K562 (cell line): ENCODE results near the gene FBXL12. TPM values are rescaled to one million over a fixed set of nuclear protein-coding genes. Genes with fewer than 3 reads are reported as not detected.

Source experiments
- ATAC-seq: fragments of 200-7000 bp; cut with Tn5 transposase; 3 replicates; pipeline ENCODE4 v1.9.1; 2020; ENCODE audit warnings: moderate library complexity
- BruUV-seq: library from RNA; stranded (reverse); fragments of 400-500 nt; replicated peaks from 2 replicates; lab custom pipeline; 2021; lab: Mats Ljungman, UMichigan
- CTCF ChIA-PET: fragments of 300-600 bp; formaldehyde crosslinking; extraction: SDS; loops from one replicate; lab custom pipeline; 2021; ENCODE audit warnings: low intra/inter-chr PET ratio; lab: Yijun Ruan, JAX
- POLR2A ChIA-PET: fragments of 300-600, 350-650 bp; sonication (Branson Sonifier 250); formaldehyde crosslinking; extraction: SDS; loops from one replicate; lab custom pipeline; 2021; ENCODE audit warnings: antibody characterized with exemption, inconsistent platforms; lab: Yijun Ruan, JAX
- DNase-seq, 4 experiments: peaks; one replicate each; pipeline versions ENCODE4 v3.0.0 to v3.0.0-alpha.2; 2011 to 2018; ENCODE audit warnings: low spot score in 3 of 4, mixed read lengths in 3 of 4; ENCODE audit errors: extremely low read depth in 1 of 4
- FAIRE-seq: peaks from 2 replicates; lab custom pipeline; 2011; peaks lifted over from hg19 to GRCh38; lab: Jason Lieb, UNC
- H2AFZ ChIP-seq: 2 replicates; pipeline ENCODE4 v1.6.0; 2011; ENCODE audit warnings: low read depth, low read length, control low read depth, inconsistent platforms
- H3K27ac ChIP-seq: fragments of 200-600 bp; 3 replicates; pipeline ENCODE4 v1.8.0; 2011; ENCODE audit warnings: low read depth, mild to moderate bottlenecking, control low read depth, inconsistent platforms, low read length, moderate library complexity, mixed read lengths; ENCODE audit errors: extremely low read depth
- H3K27me3 ChIP-seq, 2 experiments: fragments of 300-600 bp in 1 of 2; 2 replicates in 1 of 2; 3 replicates in 1 of 2; pipeline versions ENCODE4 v1.6.0 to v1.8.0; 2011; ENCODE audit warnings: inconsistent platforms in 2 of 2, low read length in 2 of 2, mild to moderate bottlenecking in 1 of 2, mixed read lengths in 1 of 2, moderate library complexity in 1 of 2; ENCODE audit not compliant: control insufficient read depth in 2 of 2, insufficient read depth in 2 of 2
- H3K36me3 ChIP-seq: fragments of 300-600 bp; 3 replicates; pipeline ENCODE4 v1.8.0; 2011; ENCODE audit warnings: mild to moderate bottlenecking, low read length, inconsistent platforms; ENCODE audit not compliant: control insufficient read depth, insufficient read depth
- H3K4me1 ChIP-seq, 2 experiments: fragments of 200-600 bp in 1 of 2; replicated peaks in 1 of 2; 2 replicates in 1 of 2; 3 replicates in 1 of 2; pipeline versions ENCODE4 v1.5.1 to v1.8.0; 2011; ENCODE audit warnings: inconsistent platforms in 2 of 2, low read length in 2 of 2, mild to moderate bottlenecking in 1 of 2, mixed read lengths in 1 of 2, moderate library complexity in 1 of 2; ENCODE audit not compliant: control insufficient read depth in 2 of 2, insufficient read depth in 2 of 2
- H3K4me2 ChIP-seq: 2 replicates; pipeline ENCODE4 v1.6.1; 2011; ENCODE audit warnings: low read length, control low read depth, inconsistent platforms, mixed read lengths; ENCODE audit not compliant: insufficient read depth
- H3K4me3 ChIP-seq: fragments of 200-600 bp; sonication (generic), shearing (Covaris generic); 2 replicates; pipeline ENCODE4 v1.5.1; 2016; ENCODE audit warnings: control low read depth, inconsistent platforms
- H3K79me2 ChIP-seq: fragments of 200-600 bp; 3 replicates; pipeline ENCODE4 v1.8.0; 2011; ENCODE audit warnings: low read length, inconsistent platforms; ENCODE audit not compliant: control insufficient read depth, insufficient read depth
- H3K9ac ChIP-seq, 2 experiments: 2 replicates each; pipeline versions ENCODE4 v1.6.0 to v1.6.1; 2011; ENCODE audit warnings: low read depth in 2 of 2, low read length in 2 of 2, control low read depth in 1 of 2, inconsistent platforms in 1 of 2, mild to moderate bottlenecking in 1 of 2, mixed read lengths in 1 of 2; ENCODE audit not compliant: insufficient read depth in 1 of 2
- H3K9me1 ChIP-seq: one replicate; pipeline ENCODE4 v1.6.0; 2011; ENCODE audit warnings: inconsistent platforms, mild to moderate bottlenecking, low read length, moderate library complexity; ENCODE audit not compliant: control insufficient read depth, insufficient read depth
- H3K9me3 ChIP-seq: replicated peaks from 2 replicates; pipeline ENCODE4 v1.5.1; 2011; ENCODE audit warnings: low read depth, low read length, inconsistent platforms; ENCODE audit not compliant: control insufficient read depth, insufficient read depth
- H4K20me1 ChIP-seq: replicated peaks from 2 replicates; pipeline ENCODE4 v1.6.1; 2011; ENCODE audit warnings: low read length, inconsistent platforms, mixed read lengths; ENCODE audit not compliant: control insufficient read depth, insufficient read depth
- BHLHE40 ChIP-seq: IDR thresholded peaks from 2 replicates; pipeline ENCODE4 v1.6.1; 2011; ENCODE audit warnings: low read length, improper control_type of control experiment
- CEBPB ChIP-seq: fragments of 450-650 bp; IDR thresholded peaks from 2 replicates; pipeline ENCODE4 v1.6.1; 2016; ENCODE audit warnings: missing genetic modification characterization, missing compliant biosample characterization
- CEBPG ChIP-seq, 3 experiments: fragments of 200-800 bp in 1 of 3; sonication (Bioruptor generic) in 1 of 3; sonication (generic) in 1 of 3; formaldehyde crosslinking in 1 of 3; IDR thresholded peaks in 2 of 3; conservative IDR thresholded peaks in 1 of 3; 2 replicates each; pipeline versions ENCODE4 v1.6.1 to v1.8.0; 2016 to 2022; ENCODE audit warnings: missing compliant biosample characterization in 2 of 3, missing genetic modification characterization in 2 of 3, mild to moderate bottlenecking in 1 of 3, missing genetic modification reagents in 1 of 3
- MXI1 ChIP-seq: IDR thresholded peaks from 2 replicates; pipeline ENCODE4 v1.6.1; 2011; ENCODE audit warnings: low read depth, mild to moderate bottlenecking, improper control_type of control experiment, low read length
- NFYB ChIP-seq: IDR thresholded peaks from 2 replicates; pipeline ENCODE4 v1.6.1; 2011; ENCODE audit warnings: mild to moderate bottlenecking, moderate library complexity; ENCODE audit not compliant: insufficient read length; ENCODE audit errors: extremely low read depth
- PHF21A ChIP-seq: fragments of 450-650 bp; IDR thresholded peaks from 2 replicates; pipeline ENCODE4 v1.6.1; 2017; ENCODE audit warnings: low read depth, borderline replicate concordance
- SIRT6 ChIP-seq: IDR thresholded peaks from one replicate; pipeline ENCODE4 v1.6.1; 2012; ENCODE audit warnings: low read depth, mild to moderate bottlenecking, control low read depth, inconsistent platforms, low read length, moderate library complexity
- SRSF7 ChIP-seq: fragments of 200-400 bp; formaldehyde crosslinking; optimal IDR thresholded peaks from 2 replicates; pipeline ENCODE3; 2017; ENCODE audit warnings: mild to moderate bottlenecking, low read depth, low read length
- THRAP3 ChIP-seq: fragments of 450-650 bp; IDR thresholded peaks from 2 replicates; pipeline ENCODE4 v1.6.1; 2016; ENCODE audit warnings: mild to moderate bottlenecking, inconsistent platforms, borderline replicate concordance
- ZNF165 ChIP-seq: fragments of 250-450 bp; sonication (Bioruptor Pico); IDR thresholded peaks from 2 replicates; pipeline ENCODE4 v1.4.0; 2020; ENCODE audit warnings: borderline replicate concordance
- WGBS: fragments of 100-300 bp; shearing (Covaris generic); methylation state at CpG from one replicate; pipeline ENCODE4 v1.1.6; 2016; ENCODE audit warnings: low coverage, mixed read lengths; ENCODE audit not compliant: insufficient coverage; ENCODE audit errors: missing lambda C conversion rate; 5-methylcytosine and 5-hydroxymethylcytosine counted together
- in situ Hi-C: fragments of 300-500 bp; cut with MboI; formaldehyde crosslinking; loops from 4 replicates; pipeline ENCODE4 v1.15.0; 2018; ENCODE audit warnings: inconsistent platforms, mixed read lengths
- intact Hi-C: fragments of 100-400 bp; cut with micrococcal nuclease; formaldehyde crosslinking; loops from 2 replicates; pipeline ENCODE4 v1.14.2; 2022
- polyA plus RNA-seq, 8 experiments: library from polyadenylated mRNA; depleted of rRNA in 4 of 8; stranded (reverse) in 5 of 8; unstranded in 3 of 8; fragments of >200 nt; fragmentation: Nextera tagmentation in 2 of 8; fragmentation: Illumina TruSeq in 1 of 8; extraction: Ambion mirVana in 2 of 8; extraction: Trizol in 1 of 8; gene quantifications; 2 replicates each; pipeline versions ENCODE4 v1.2.1 to v1.2.3, GENCODE V29; 2011 to 2014; ENCODE audit warnings: inconsistent platforms in 1 of 8, missing spikeins in 1 of 8
- total RNA-seq, 7 experiments: library from RNA; depleted of rRNA in 6 of 7; stranded (reverse); fragments of >200 nt in 6 of 7; fragmentation: Illumina TruSeq in 2 of 7; extraction: Trizol in 2 of 7; gene quantifications; 2 replicates each; pipeline versions ENCODE4 v1.2.1 to v1.2.3, GENCODE V29; 2011 to 2021; ENCODE audit warnings: low replicate concordance in 1 of 7
- TF ChIP-seq, protein P1 (sequence below): sonication (generic); formaldehyde crosslinking; IDR thresholded peaks from 2 replicates; pipeline ENCODE4 v1.9.0; 2022; ENCODE audit warnings: mild to moderate bottlenecking, missing genetic modification reagents
- TF ChIP-seq, protein P2 (sequence below): fragments of 250-450 bp; sonication (Bioruptor Pico); IDR thresholded peaks from 2 replicates; pipeline ENCODE4 v1.4.0; 2020; ENCODE audit warnings: mild to moderate bottlenecking
- TF ChIP-seq, protein P3 (sequence below), 3 experiments: fragments of 200-800 bp in 1 of 3; fragments of 250-450 bp in 1 of 3; fragments of 450-650 bp in 1 of 3; sonication (Bioruptor Pico) in 1 of 3; sonication (Bioruptor generic) in 1 of 3; formaldehyde crosslinking in 1 of 3; IDR thresholded peaks; 2 replicates each; pipeline versions ENCODE4 v1.6.1 to v1.8.0; 2016 to 2022; ENCODE audit warnings: mild to moderate bottlenecking in 2 of 3, missing genetic modification characterization in 2 of 3, missing compliant biosample characterization in 1 of 3, moderate library complexity in 1 of 3
- TF ChIP-seq, protein P4 (sequence below): fragments of 250-450 bp; sonication (Bioruptor Pico); IDR thresholded peaks from 2 replicates; pipeline ENCODE4 v1.8.0; 2022; ENCODE audit warnings: moderate library complexity, mild to moderate bottlenecking, inconsistent platforms

Gene FBXL12
- total and polyA plus RNA-seq, 9 of the 15 experiments (the other 6 are each of a cell fraction or from before 2014, with no cell fraction given) = 2.7 to 40.5 (median 26.5) TPM

DNA sequence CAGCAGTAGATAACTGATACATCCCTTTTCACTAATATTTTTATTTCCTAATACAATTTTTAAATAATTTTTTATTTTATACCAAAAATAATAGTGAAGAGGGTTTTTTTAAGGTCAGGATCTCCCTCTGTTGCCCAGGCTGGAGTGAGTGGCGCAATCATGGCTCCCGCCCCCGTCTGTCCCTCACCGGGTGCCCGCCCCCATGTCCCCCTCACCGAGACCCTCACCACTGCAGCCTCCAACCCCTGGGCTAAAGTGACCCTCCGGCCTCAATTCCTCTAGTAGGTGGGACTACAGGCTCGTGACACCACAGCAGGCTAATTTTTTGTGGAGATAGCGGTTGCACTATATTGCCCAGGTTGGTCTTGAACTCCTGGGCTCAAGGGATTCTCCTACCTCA, 32.5 kb downstream of the FBXL12 start:
- no peaks in the 10 kb centered on the region for H4K20me1 ChIP-seq
- ChIA-PET CTCF (interaction anchor here (0.7 kb wide), 1 partner anchor 150 kb away, joined by 4 read pairs; no protein-coding TSS in a partner anchor), POLR2A (no interaction called here)
- no peaks in the 10 kb centered on the region for H3K9me3 ChIP-seq
- FAIRE-seq (no peak), ATAC-seq (no peak), DNase-seq (peak in 1 of 4 experiments; percentile 13)
- H3K79me2 ChIP-seq = peaks cover 5% of the 10 kb centered on the region; the same call in 2 of the 3 replicates
- no TSS peak for BruUV-seq
- no peaks in the 10 kb centered on the region for H3K27me3 ChIP-seq
- H3K27ac ChIP-seq = peak overlapping the region; percentile 96
- no peaks in the 10 kb centered on the region for H3K9me1 ChIP-seq
- peak overlapping the region; percentile 88 for H3K4me3 ChIP-seq
- WGBS = 28% methylated on average over 7 of the region's 9 CpGs
- peaks cover 45 to 54% of the 10 kb centered on the region in 2 experiments for H3K4me1 ChIP-seq
- peak overlapping the region; percentile 71 to 83 for H3K9ac ChIP-seq
- in situ Hi-C loops = no loop called here
- intact Hi-C loops = no loop called here
- peak overlapping the region; percentile 98 for H2AFZ ChIP-seq
- no peaks in the 10 kb centered on the region for H3K36me3 ChIP-seq
- H3K4me2 ChIP-seq = peak overlapping the region; percentile 82
- TF ChIP-seq, protein P1, sequence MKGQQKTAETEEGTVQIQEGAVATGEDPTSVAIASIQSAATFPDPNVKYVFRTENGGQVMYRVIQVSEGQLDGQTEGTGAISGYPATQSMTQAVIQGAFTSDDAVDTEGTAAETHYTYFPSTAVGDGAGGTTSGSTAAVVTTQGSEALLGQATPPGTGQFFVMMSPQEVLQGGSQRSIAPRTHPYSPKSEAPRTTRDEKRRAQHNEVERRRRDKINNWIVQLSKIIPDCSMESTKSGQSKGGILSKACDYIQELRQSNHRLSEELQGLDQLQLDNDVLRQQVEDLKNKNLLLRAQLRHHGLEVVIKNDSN (CRISPR knock-in tag) = no peak
- TF ChIP-seq, protein P2, sequence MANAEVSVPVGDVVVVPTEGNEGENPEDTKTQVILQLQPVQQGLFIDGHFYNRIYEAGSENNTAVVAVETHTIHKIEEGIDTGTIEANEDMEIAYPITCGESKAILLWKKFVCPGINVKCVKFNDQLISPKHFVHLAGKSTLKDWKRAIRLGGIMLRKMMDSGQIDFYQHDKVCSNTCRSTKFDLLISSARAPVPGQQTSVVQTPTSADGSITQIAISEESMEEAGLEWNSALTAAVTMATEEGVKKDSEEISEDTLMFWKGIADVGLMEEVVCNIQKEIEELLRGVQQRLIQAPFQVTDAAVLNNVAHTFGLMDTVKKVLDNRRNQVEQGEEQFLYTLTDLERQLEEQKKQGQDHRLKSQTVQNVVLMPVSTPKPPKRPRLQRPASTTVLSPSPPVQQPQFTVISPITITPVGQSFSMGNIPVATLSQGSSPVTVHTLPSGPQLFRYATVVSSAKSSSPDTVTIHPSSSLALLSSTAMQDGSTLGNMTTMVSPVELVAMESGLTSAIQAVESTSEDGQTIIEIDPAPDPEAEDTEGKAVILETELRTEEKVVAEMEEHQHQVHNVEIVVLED (CRISPR knock-in tag) = no peak
- TF ChIP-seq, protein P3, sequence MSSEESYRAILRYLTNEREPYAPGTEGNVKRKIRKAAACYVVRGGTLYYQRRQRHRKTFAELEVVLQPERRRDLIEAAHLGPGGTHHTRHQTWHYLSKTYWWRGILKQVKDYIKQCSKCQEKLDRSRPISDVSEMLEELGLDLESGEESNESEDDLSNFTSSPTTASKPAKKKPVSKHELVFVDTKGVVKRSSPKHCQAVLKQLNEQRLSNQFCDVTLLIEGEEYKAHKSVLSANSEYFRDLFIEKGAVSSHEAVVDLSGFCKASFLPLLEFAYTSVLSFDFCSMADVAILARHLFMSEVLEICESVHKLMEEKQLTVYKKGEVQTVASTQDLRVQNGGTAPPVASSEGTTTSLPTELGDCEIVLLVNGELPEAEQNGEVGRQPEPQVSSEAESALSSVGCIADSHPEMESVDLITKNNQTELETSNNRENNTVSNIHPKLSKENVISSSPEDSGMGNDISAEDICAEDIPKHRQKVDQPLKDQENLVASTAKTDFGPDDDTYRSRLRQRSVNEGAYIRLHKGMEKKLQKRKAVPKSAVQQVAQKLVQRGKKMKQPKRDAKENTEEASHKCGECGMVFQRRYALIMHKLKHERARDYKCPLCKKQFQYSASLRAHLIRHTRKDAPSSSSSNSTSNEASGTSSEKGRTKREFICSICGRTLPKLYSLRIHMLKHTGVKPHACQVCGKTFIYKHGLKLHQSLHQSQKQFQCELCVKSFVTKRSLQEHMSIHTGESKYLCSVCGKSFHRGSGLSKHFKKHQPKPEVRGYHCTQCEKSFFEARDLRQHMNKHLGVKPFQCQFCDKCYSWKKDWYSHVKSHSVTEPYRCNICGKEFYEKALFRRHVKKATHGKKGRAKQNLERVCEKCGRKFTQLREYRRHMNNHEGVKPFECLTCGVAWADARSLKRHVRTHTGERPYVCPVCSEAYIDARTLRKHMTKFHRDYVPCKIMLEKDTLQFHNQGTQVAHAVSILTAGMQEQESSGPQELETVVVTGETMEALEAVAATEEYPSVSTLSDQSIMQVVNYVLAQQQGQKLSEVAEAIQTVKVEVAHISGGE (CRISPR knock-in tag; IDR thresholded peaks at IDR 0.05) = peak in 1 of 3 experiments; percentile 32; a peak in 1 of 6 replicates
- TF ChIP-seq SIRT6 (no peak), CEBPB (tag) (peak; percentile 56; the same call in 1 of the 2 replicates), PHF21A (no peak), BHLHE40 (no peak), NFYB (peak; percentile 1), THRAP3 (no peak), CEBPG (CRISPR knock-in tag; IDR thresholded peaks at IDR 0.05) (no peak), CEBPG (tag; conservative IDR thresholded peaks at IDR 0.05 in 1 of 2, IDR thresholded peaks at IDR 0.05 in 1 of 2) (peak in 1 of 2 experiments; percentile 53; a peak in 2 of 4 replicates), MXI1 (no peak), ZNF165 (no peak), SRSF7 (no peak)
- TF ChIP-seq, protein P4, sequence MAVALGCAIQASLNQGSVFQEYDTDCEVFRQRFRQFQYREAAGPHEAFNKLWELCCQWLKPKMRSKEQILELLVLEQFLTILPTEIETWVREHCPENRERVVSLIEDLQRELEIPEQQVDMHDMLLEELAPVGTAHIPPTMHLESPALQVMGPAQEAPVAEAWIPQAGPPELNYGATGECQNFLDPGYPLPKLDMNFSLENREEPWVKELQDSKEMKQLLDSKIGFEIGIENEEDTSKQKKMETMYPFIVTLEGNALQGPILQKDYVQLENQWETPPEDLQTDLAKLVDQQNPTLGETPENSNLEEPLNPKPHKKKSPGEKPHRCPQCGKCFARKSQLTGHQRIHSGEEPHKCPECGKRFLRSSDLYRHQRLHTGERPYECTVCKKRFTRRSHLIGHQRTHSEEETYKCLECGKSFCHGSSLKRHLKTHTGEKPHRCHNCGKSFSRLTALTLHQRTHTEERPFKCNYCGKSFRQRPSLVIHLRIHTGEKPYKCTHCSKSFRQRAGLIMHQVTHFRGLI = no peak
